ENCODE measurements around the gene UNK.

The UNK gene

DNA sequence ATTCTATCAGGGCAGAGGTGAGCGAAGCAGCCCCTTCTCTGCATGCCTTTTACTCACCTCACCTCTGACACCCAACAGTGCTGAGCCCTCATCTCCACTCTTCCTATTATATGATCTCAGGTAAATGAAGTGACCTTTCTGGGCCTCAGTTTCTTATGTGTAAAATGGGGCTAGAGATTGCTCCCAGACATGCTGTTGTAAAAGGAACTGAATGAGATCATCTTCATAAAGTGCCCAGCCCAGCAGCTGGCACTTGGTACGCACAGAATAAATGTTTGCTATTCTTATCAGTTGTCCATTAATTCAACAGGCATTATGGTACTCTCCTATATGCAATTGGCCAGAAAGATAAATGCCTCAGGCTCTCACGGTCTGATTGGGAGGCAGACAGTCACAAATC, 15.1 kb upstream of the UNK start:
- no peak for TF ChIP-seq CTCF (IDR thresholded peaks at IDR 0.05; ENCODE audit: low read depth, low read length, missing control alignments)
- no peak overlapping the region for H3K4me3 ChIP-seq (ENCODE audit: low read depth, low read length)
- no peak for DNase-seq
- no peak overlapping the region for H3K27ac ChIP-seq
- no peaks in the 10 kb centered on the region for H3K36me3 ChIP-seq (replicated peaks)
- in situ Hi-C loops (cut with HindIII; ENCODE audit: low pct_ligation_motif_present, low sequenced_read_pairs): no loop called here
- no peaks in the 10 kb centered on the region for H3K27me3 ChIP-seq (replicated peaks)

DNA sequence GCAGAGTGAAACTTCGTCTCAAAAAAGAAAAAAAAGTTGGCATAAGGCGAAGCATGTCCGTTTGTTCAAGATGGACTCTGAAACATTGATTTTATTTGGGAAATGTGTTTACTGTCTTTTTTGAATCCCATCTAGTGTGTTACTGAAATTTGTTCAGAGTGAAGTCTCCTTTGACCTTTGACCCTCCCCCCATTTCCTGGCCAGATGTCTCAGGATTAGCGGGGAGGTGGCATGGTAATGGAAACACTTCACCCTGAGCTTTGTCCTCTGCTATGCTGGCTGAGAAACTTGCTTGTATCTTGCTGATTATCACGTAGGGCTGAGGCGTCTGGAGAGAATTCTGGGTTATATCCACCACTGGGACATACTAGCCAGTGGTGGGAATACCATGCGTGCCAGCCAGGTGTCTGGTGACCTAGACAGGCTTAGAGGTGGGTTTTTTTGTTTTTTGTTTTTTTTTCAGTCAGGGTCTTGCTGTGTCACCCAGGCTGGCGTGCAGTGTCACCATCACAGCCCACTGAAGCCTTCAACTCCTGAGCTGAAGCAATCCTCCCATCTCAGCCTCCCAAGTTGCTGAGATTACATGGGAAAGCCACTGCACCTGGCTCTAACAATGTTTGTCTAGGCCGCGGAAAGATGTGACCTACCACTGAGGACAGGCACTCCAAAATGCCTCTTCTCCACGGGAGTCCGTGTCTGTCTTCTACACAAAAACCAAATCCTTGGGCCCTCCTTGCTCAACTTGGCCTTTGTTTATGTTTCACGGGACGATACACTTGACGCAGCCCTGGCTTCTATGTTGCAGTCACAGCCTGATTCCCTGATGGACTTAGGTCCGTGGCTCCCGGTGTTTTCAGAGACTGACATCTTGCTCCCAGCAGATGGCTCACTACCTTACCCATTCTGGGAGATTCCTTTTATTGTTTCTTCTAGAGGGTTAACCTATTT, 13.0 kb upstream of the UNK start:
- Histone ChIP-seq H3K4me3 (ENCODE audit: low read depth, low read length) (no peak overlapping the region), H3K27ac (no peak overlapping the region), H3K27me3 (replicated peaks) (no peaks in the 10 kb centered on the region), H3K36me3 (replicated peaks) (peaks cover 3% of the 10 kb centered on the region)
- DNase-seq: no peak
- in situ Hi-C loops (cut with HindIII; ENCODE audit: low pct_ligation_motif_present, low sequenced_read_pairs): no loop called here
- TF ChIP-seq CTCF (IDR thresholded peaks at IDR 0.05; ENCODE audit: low read depth, low read length, missing control alignments): peak; percentile 47

GRCh38 chr17:75773121-75773807, 11.3 kb upstream of the UNK start:
- in situ Hi-C loops (cut with HindIII; ENCODE audit: low pct_ligation_motif_present, low sequenced_read_pairs): no loop called here
- H3K4me3 ChIP-seq (ENCODE audit: low read depth, low read length): no peak overlapping the region
- H3K36me3 ChIP-seq (replicated peaks): peaks cover 17% of the 10 kb centered on the region
- no peaks in the 10 kb centered on the region for H3K27me3 ChIP-seq (replicated peaks)
- no peak for DNase-seq
- no peak overlapping the region for H3K27ac ChIP-seq
- TF ChIP-seq CTCF (IDR thresholded peaks at IDR 0.05; ENCODE audit: low read depth, low read length, missing control alignments): peak; percentile 3

DNA sequence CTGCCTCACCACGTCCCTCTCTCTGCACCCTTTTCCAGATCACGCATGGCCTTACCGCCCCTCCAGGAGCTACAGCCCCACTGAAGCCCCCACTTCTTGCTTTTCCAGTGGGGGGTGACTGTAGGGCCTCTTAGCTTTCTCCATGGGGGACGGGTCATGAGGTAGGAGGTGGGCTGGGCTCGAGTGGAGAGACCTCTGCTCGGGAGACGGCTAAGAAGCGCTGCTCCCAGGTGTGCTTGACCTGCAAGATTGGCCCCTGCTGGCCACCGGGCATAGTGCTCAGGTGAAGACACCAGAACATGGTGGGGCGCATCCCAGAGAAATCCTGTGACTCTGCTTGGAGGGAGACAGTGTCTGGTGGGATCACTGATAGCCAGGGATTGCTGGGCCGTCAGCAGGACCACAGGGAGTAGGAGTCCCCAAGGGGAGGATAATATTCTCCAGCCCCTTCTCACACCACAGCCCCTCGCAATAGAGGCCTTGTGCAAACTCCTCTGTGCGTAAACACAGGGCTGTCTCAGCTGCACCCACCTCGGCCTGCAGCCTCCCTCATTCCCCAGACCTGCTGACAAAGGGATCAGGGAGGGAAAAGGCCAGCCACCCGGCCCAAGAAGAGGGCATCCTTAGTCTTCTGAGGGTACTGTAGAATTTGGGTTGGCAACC, 10.7 kb upstream of the UNK start:
- Histone ChIP-seq H3K4me3 (ENCODE audit: low read depth, low read length) (no peak overlapping the region), H3K27ac (no peak overlapping the region), H3K36me3 (replicated peaks) (peaks cover 24% of the 10 kb centered on the region), H3K27me3 (replicated peaks) (no peaks in the 10 kb centered on the region)
- in situ Hi-C loops (cut with HindIII; ENCODE audit: low pct_ligation_motif_present, low sequenced_read_pairs): no loop called here
- peak; percentile 22 for TF ChIP-seq CTCF (IDR thresholded peaks at IDR 0.05; ENCODE audit: low read depth, low read length, missing control alignments)
- no peak for DNase-seq

DNA sequence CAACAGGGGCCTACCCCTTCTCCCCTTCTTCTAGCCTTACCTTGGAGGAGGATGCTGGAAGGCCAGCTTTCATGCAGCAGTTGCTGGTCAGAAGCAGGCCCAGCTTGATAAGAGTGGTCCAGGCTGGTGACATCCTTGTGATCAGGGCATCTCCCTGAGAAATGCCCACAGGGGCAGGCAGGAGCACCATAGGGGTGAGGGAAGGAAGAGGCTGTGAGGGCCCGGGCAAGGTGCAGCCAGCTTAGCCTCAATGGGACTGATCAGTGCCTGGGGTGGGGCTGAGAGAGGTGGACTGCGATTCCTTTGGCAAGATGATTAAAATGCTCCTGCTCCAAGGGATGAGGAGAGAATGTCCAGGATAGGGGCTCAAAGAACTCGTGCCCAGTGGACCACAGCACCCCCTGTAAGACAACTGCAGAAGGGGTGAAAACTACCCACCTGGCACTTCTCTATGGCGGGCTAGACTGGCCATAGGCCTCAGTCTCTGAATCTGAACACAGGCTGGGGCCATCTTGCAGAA, 10.1 kb upstream of the UNK start:
- Histone ChIP-seq H3K4me3 (ENCODE audit: low read depth, low read length) (no peak overlapping the region), H3K36me3 (replicated peaks) (peaks cover 25% of the 10 kb centered on the region), H3K27me3 (replicated peaks) (no peaks in the 10 kb centered on the region), H3K27ac (no peak overlapping the region)
- in situ Hi-C loops (cut with HindIII; ENCODE audit: low pct_ligation_motif_present, low sequenced_read_pairs): no loop called here
- no peak for TF ChIP-seq CTCF (IDR thresholded peaks at IDR 0.05; ENCODE audit: low read depth, low read length, missing control alignments)
- DNase-seq: no peak
